ENCODE measurements around the gene TEX38.
"Not testable (repeated sequence)": the region's sequence is repeated elsewhere in the genome, so short reads cannot be mapped to it uniquely, and the experiment has no call there.

Gene TEX38

GRCh38 chr1:46656643-46657042 is 15.0 kb upstream of the TEX38 start:
- no peak for DNase-seq

GRCh38 chr1:46657775-46658174 is 13.9 kb upstream of the TEX38 start:
- no peak for DNase-seq

- no peak for DNase-seq
Measured at GRCh38 chr1:46659307-46659870, 12.3 kb upstream of the TEX38 start.

- DNase-seq: not testable (repeated sequence)
Measured at GRCh38 chr1:46660116-46660515, 11.5 kb upstream of the TEX38 start.

GRCh38 chr1:46662919-46663318 is 8.7 kb upstream of the TEX38 start:
- DNase-seq: not testable (repeated sequence)

- no peak for DNase-seq
Measured at GRCh38 chr1:46665983-46666382, 5.7 kb upstream of the TEX38 start.

GRCh38 chr1:46667782-46668760 is 3.6 kb upstream of the TEX38 start, which contains the start of gene ATPAF1:
Gene ATPAF1 (minus strand): TSS chr1:46668364. CDS start chr1:46668322, 42 bp downstream.
- peak; percentile 24 to 52 for DNase-seq

GRCh38 chr1:46670134-46670533 is 1.5 kb upstream of the TEX38 start:
- DNase-seq: no peak

GRCh38 chr1:46672696-46673095 is 1.0 kb downstream of the TEX38 start:
- no peak for DNase-seq

GRCh38 chr1:46673749-46674182 is 2.1 kb downstream of the TEX38 start:
- no peak for DNase-seq

- DNase-seq: no peak
Measured at GRCh38 chr1:46675549-46676314, 4.1 kb downstream of the TEX38 start.

GRCh38 chr1:46676531-46676930 is 4.9 kb downstream of the TEX38 start:
- DNase-seq: no peak

GRCh38 chr1:46677339-46677738 is 5.7 kb downstream of the TEX38 start:
- DNase-seq: no peak

- DNase-seq: no peak
Measured at GRCh38 chr1:46679789-46680573, 8.3 kb downstream of the TEX38 start.

- DNase-seq: no peak
Measured at GRCh38 chr1:46681333-46682034, 9.8 kb downstream of the TEX38 start.

GRCh38 chr1:46682064-46682463 is 10.4 kb downstream of the TEX38 start:
- no peak for DNase-seq

GRCh38 chr1:46684670-46685069 is 13.0 kb downstream of the TEX38 start:
- DNase-seq: no peak

GRCh38 chr1:46686255-46686654 is 14.6 kb downstream of the TEX38 start:
- DNase-seq: no peak

- DNase-seq: no peak
Measured at GRCh38 chr1:46687093-46687659, 15.5 kb downstream of the TEX38 start.

- DNase-seq: no peak
Measured at GRCh38 chr1:46687921-46688509, 16.4 kb downstream of the TEX38 start.

GRCh38 chr1:46689356-46689755 is 17.7 kb downstream of the TEX38 start:
- no peak for DNase-seq

All from NCI-H187 (cell line).